ENCODE measurements around the gene PCSK6. TPM values are rescaled to one million over a fixed set of nuclear protein-coding genes. Genes with fewer than 3 reads are reported as not detected.
"Not testable (repeated sequence)": the region's sequence is repeated elsewhere in the genome, so short reads cannot be mapped to it uniquely, and the experiment has no call there.

The PCSK6 gene
- total RNA-seq, 1 experiment from 2014 or later = 26.3 TPM

GRCh38 chr15:101404245-101404644 is 85.3 kb downstream of the PCSK6 start:
- DNase-seq = no peak
- H3K4me3 ChIP-seq = no peak overlapping the region
- no peak overlapping the region for H3K27ac ChIP-seq
- intact Hi-C loops (cut with micrococcal nuclease; ENCODE audit: unreplicated experiment) = no loop called here
- H3F3A ChIP-seq (ENCODE audit: insufficient read depth, low read depth) = no peaks in the 10 kb centered on the region
- no peaks in the 10 kb centered on the region for H3K9me2 ChIP-seq (ENCODE audit: insufficient read depth)
- ChIA-PET CTCF (no interaction called here), POLR2A (ENCODE audit: unreplicated experiment) (no interaction called here)
- no peaks in the 10 kb centered on the region for H3K9me3 ChIP-seq (ENCODE audit: insufficient read depth, low read depth)
- TF ChIP-seq EZH2 (IDR thresholded peaks at IDR 0.05; ENCODE audit: low read depth) (no peak), CTCF (conservative IDR thresholded peaks at IDR 0.05) (no peak)
- H3K4me1 ChIP-seq (replicated peaks; ENCODE audit: insufficient read depth) = no peaks in the 10 kb centered on the region
- no peak overlapping the region for H2AFZ ChIP-seq
- H3K27me3 ChIP-seq (ENCODE audit: insufficient read depth, low read depth) = no peaks in the 10 kb centered on the region
- no peaks in the 10 kb centered on the region for H4K20me1 ChIP-seq (ENCODE audit: insufficient read depth)
- no peaks in the 10 kb centered on the region for H3K36me3 ChIP-seq (ENCODE audit: low read depth)
- no TSS peak for BruUV-seq (replicated peaks)
- H3K79me2 ChIP-seq (ENCODE audit: low read depth) = no peaks in the 10 kb centered on the region
- no peak overlapping the region for H3K4me2 ChIP-seq

GRCh38 chr15:101402883-101403282 is 86.6 kb downstream of the PCSK6 start:
- CTCF ChIA-PET; H3K36me3 ChIP-seq (ENCODE audit: low read depth); H3K79me2 ChIP-seq (ENCODE audit: low read depth); H3K27me3 ChIP-seq (ENCODE audit: insufficient read depth, low read depth); DNase-seq; H3K4me1 ChIP-seq (replicated peaks; ENCODE audit: insufficient read depth); H3K9me2 ChIP-seq (ENCODE audit: insufficient read depth); POLR2A ChIA-PET (ENCODE audit: unreplicated experiment); H2AFZ ChIP-seq; H4K20me1 ChIP-seq (ENCODE audit: insufficient read depth); H3K9me3 ChIP-seq (ENCODE audit: insufficient read depth, low read depth); H3K4me3 ChIP-seq; H3F3A ChIP-seq (ENCODE audit: insufficient read depth, low read depth); H3K27ac ChIP-seq; BruUV-seq (replicated peaks); intact Hi-C loops (cut with micrococcal nuclease; ENCODE audit: unreplicated experiment); H3K4me2 ChIP-seq: not testable (repeated sequence)

- Histone ChIP-seq H3K27ac (no peak overlapping the region), H3K9me3 (ENCODE audit: insufficient read depth, low read depth) (no peaks in the 10 kb centered on the region), H3K9me2 (ENCODE audit: insufficient read depth) (no peaks in the 10 kb centered on the region), H3K4me3 (no peak overlapping the region), H3F3A (ENCODE audit: insufficient read depth, low read depth) (no peaks in the 10 kb centered on the region), H3K4me2 (no peak overlapping the region), H3K36me3 (ENCODE audit: low read depth) (no peaks in the 10 kb centered on the region), H3K79me2 (ENCODE audit: low read depth) (no peaks in the 10 kb centered on the region), H3K4me1 (replicated peaks; ENCODE audit: insufficient read depth) (no peaks in the 10 kb centered on the region), H4K20me1 (ENCODE audit: insufficient read depth) (no peaks in the 10 kb centered on the region), H2AFZ (no peak overlapping the region), H3K27me3 (ENCODE audit: insufficient read depth, low read depth) (no peaks in the 10 kb centered on the region)
- TF ChIP-seq EZH2 (IDR thresholded peaks at IDR 0.05; ENCODE audit: low read depth) (no peak), CTCF (conservative IDR thresholded peaks at IDR 0.05) (no peak)
- no peak for DNase-seq
- intact Hi-C loops (cut with micrococcal nuclease; ENCODE audit: unreplicated experiment) = no loop called here
- BruUV-seq (replicated peaks) = no TSS peak
- ChIA-PET CTCF (no interaction called here), POLR2A (ENCODE audit: unreplicated experiment) (no interaction called here)
These were observed 88.2 kb downstream of the PCSK6 start for GRCh38 chr15:101401286-101401685.

- no peak for TF ChIP-seq EZH2 (IDR thresholded peaks at IDR 0.05; ENCODE audit: low read depth)
- no peak for TF ChIP-seq CTCF (conservative IDR thresholded peaks at IDR 0.05)
- Histone ChIP-seq H3K9me3 (ENCODE audit: insufficient read depth, low read depth) (no peaks in the 10 kb centered on the region), H2AFZ (no peak overlapping the region), H3K4me2 (no peak overlapping the region), H3K36me3 (ENCODE audit: low read depth) (no peaks in the 10 kb centered on the region), H4K20me1 (ENCODE audit: insufficient read depth) (no peaks in the 10 kb centered on the region), H3K9me2 (ENCODE audit: insufficient read depth) (no peaks in the 10 kb centered on the region), H3K4me1 (replicated peaks; ENCODE audit: insufficient read depth) (no peaks in the 10 kb centered on the region), H3K4me3 (no peak overlapping the region), H3K27me3 (ENCODE audit: insufficient read depth, low read depth) (no peaks in the 10 kb centered on the region), H3K79me2 (ENCODE audit: low read depth) (no peaks in the 10 kb centered on the region), H3K27ac (no peak overlapping the region), H3F3A (ENCODE audit: insufficient read depth, low read depth) (no peaks in the 10 kb centered on the region)
- no TSS peak for BruUV-seq (replicated peaks)
- intact Hi-C loops (cut with micrococcal nuclease; ENCODE audit: unreplicated experiment) = no loop called here
- no peak for DNase-seq
- POLR2A ChIA-PET (ENCODE audit: unreplicated experiment) = no interaction called here
- CTCF ChIA-PET = no interaction called here
These were observed 90.1 kb downstream of the PCSK6 start for GRCh38 chr15:101399431-101399830.
